Peyer's patch (tissue), 4 donors: ENCODE data around the gene EEF1B2. TPM values are rescaled to one million over a fixed set of nuclear protein-coding genes. Genes with fewer than 3 reads are reported as not detected.

Experiments used
- DNase-seq, 3 donors: peaks; one replicate each; pipeline ENCODE4 v3.0.0-alpha.2; 2017 to 2019
- H3K27ac ChIP-seq, 4 donors: fragments of 200-600 bp; sonication (generic); one replicate each; pipeline ENCODE4 v1.5.1; 2016 to 2019
- H3K27me3 ChIP-seq, 2 donors: fragments of 200-600 bp; sonication (generic); one replicate each; pipeline ENCODE4 v1.5.1; 2019
- H3K36me3 ChIP-seq, 3 donors: fragments of 200-600 bp; sonication (generic); one replicate each; pipeline ENCODE4 v1.5.1; 2016 to 2019
- H3K4me1 ChIP-seq, 4 donors: fragments of 200-600 bp; sonication (generic); one replicate each; pipeline ENCODE4 v1.5.1; 2016 to 2019
- H3K4me3 ChIP-seq, 4 donors: fragments of 200-600 bp; sonication (generic); 1 replicate in 3 of 4; 2 replicates in 1 of 4; pipeline ENCODE4 v1.5.1; 2016 to 2019; ENCODE audit warnings: mild to moderate bottlenecking in 1 of 4
- H3K9me3 ChIP-seq, 4 donors: fragments of 200-600 bp; sonication (generic); one replicate each; pipeline ENCODE4 v1.5.1; 2016 to 2019; ENCODE audit warnings: mild to moderate bottlenecking in 1 of 4
- CTCF ChIP-seq, 6 experiments: fragments of 450-650 bp in 4 of 6; fragments of 200-600 bp in 2 of 6; sonication (generic) in 1 of 6; IDR thresholded peaks; one replicate each; pipeline ENCODE4 v1.5.1; 2017 to 2019; ENCODE audit warnings: antibody characterized with exemption in 6 of 6, mild to moderate bottlenecking in 3 of 6, moderate library complexity in 1 of 6
- POLR2A ChIP-seq, 2 donors: fragments of 450-650 bp; IDR thresholded peaks; one replicate each; pipeline ENCODE4 v1.5.1; 2017; ENCODE audit warnings: antibody characterized with exemption in 2 of 2, mild to moderate bottlenecking in 2 of 2, moderate library complexity in 2 of 2
- total RNA-seq, 4 donors: library from RNA; depleted of rRNA; stranded (reverse); fragments of >200 nt; gene quantifications; one replicate each; pipeline ENCODE4 v1.1.0, GENCODE V29; 2016

Gene EEF1B2
- total RNA-seq, 4 donors from 2014 or later, result 146 to 601 (median 242) TPM

GRCh38 chr2:206192157-206192556 lies 32.5 kb downstream of the EEF1B2 start:
- Histone ChIP-seq H3K36me3 (no peaks in the 10 kb centered on the region), H3K9me3 (no peaks in the 10 kb centered on the region), H3K4me1 (no peaks in the 10 kb centered on the region), H3K27ac (no peak overlapping the region), H3K4me3 (no peak overlapping the region), H3K27me3 (no peaks in the 10 kb centered on the region)
- TF ChIP-seq POLR2A (IDR thresholded peaks at IDR 0.05) (no peak), CTCF (IDR thresholded peaks at IDR 0.05) (no peak)
- DNase-seq, result no peak

DNA sequence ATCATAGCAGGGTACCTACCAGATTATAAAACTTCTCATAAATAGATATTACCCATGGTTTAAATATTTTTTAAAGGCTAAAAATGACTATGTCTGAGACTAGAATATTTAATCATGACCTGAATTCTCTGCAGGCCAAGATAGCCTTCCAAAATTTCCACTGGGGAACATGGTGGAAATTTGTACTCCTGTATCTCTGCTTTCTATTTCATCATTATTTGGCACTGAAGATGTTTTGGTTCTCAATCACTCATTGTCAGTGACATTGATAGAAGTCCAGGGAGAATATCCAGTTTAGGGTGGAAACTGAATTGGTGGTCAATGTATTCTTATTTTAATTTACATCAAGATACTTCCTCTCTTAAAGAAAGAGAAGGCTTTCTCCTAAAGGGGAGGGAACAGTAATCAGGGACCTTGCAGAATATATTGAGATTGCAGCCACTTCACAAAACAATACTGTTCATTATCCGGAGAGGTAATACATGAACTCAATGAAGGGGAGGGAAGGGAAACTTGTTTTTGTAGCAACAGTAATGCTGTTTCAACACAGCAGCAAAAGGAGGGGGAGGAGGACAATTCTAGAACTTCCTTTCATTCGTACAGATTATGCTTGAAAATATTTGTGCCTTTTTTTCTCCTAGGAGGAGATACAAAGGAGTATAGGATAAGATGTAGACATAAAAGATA lies 34.1 kb downstream of the EEF1B2 start:
- Histone ChIP-seq H3K9me3 (no peaks in the 10 kb centered on the region), H3K4me1 (no peaks in the 10 kb centered on the region), H3K27ac (no peak overlapping the region), H3K36me3 (no peaks in the 10 kb centered on the region), H3K4me3 (no peak overlapping the region), H3K27me3 (no peaks in the 10 kb centered on the region)
- DNase-seq, result no peak
- no peak for TF ChIP-seq POLR2A (IDR thresholded peaks at IDR 0.05)
- no peak for TF ChIP-seq CTCF (IDR thresholded peaks at IDR 0.05)

DNA sequence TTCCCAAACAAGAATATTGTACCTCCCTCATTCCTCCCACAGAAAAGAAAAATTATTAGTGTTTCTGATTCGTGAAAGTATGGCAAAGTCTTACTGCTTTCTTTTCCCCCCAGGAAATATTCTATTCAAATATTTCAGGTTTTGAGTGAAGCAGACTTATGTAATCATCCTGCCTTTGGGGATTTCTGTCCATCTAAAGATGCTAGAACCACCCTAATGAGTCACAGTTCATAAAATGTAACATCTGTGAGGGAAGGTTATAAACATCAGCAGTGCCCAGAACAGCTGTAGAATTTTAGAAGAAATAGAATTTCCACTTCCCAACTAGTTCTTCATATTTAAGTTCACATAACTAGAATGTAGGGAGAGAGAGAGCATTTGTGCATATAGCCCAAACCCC lies 39.0 kb downstream of the EEF1B2 start:
- TF ChIP-seq POLR2A (IDR thresholded peaks at IDR 0.05), result no peak
- no peak for TF ChIP-seq CTCF (IDR thresholded peaks at IDR 0.05)
- no peaks in the 10 kb centered on the region for H3K9me3 ChIP-seq
- no peaks in the 10 kb centered on the region for H3K36me3 ChIP-seq
- no peaks in the 10 kb centered on the region for H3K27me3 ChIP-seq
- H3K27ac ChIP-seq, result no peak overlapping the region
- H3K4me3 ChIP-seq, result no peak overlapping the region
- H3K4me1 ChIP-seq, result no peaks in the 10 kb centered on the region
- DNase-seq, result no peak

DNA sequence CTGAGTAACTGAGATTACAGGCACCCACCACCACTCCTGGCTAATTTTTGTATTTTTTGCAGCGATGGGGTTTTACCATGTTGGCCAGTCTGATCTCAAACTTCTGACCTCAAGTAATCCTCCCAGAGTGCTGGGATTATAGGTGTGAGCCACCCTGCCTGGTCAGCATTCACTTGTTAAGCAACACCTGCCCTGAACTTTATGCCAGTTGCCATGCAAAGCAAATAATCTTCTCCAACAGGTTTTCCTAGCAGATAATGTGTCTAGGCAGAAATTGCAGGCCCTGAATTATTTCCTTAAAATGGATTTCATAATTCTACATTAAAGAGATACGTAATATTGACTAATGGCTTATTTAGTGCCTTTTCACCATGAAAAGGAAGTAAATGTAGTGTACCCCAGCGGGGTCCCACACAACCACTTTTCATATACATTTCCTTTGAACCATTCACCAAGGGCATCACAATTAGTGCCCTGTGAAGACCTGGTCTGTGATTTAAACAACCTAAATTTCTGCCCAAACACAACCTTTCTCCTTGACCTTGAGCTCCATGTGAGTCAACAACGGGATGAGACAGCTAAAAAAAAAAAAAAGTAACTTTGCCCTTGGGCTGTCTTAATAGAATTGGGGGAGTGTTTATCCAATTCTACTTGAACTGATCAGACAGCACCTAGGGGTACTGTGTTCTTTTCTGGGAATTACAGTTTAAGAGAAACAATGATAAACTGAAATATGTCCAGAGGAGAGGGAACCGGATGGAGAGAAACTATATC lies 41.6 kb downstream of the EEF1B2 start:
- Histone ChIP-seq H3K27ac (no peak overlapping the region), H3K36me3 (no peaks in the 10 kb centered on the region), H3K4me1 (no peaks in the 10 kb centered on the region), H3K9me3 (no peaks in the 10 kb centered on the region), H3K27me3 (no peaks in the 10 kb centered on the region), H3K4me3 (no peak overlapping the region)
- TF ChIP-seq CTCF (IDR thresholded peaks at IDR 0.05) (no peak), POLR2A (IDR thresholded peaks at IDR 0.05) (no peak)
- DNase-seq, result no peak

GRCh38 chr2:206202446-206202845 lies 42.8 kb downstream of the EEF1B2 start:
- H3K9me3 ChIP-seq, result no peaks in the 10 kb centered on the region
- TF ChIP-seq POLR2A (IDR thresholded peaks at IDR 0.05), result no peak
- H3K27ac ChIP-seq, result no peak overlapping the region
- DNase-seq, result no peak
- H3K27me3 ChIP-seq, result no peaks in the 10 kb centered on the region
- no peaks in the 10 kb centered on the region for H3K36me3 ChIP-seq
- no peaks in the 10 kb centered on the region for H3K4me1 ChIP-seq
- no peak overlapping the region for H3K4me3 ChIP-seq

DNA sequence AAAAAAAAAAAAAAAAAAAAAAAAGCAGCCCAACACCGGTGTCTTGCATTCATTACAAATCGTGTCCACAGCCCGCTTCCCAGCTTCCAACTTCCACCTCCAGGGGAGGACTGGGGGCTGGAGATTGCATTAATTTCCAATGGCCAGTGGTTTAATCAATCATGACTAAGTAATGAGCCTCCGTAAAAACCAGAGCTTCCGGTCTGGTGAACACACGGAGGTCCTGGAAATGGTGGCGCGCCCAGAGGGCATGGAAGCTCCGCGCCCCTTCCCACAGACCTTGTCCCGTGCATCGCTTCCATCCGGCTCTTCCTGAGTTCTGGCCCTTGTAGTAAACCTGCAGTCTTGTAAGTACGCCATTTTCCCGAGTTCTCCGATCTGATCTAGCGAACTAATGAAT lies 43.6 kb downstream of the EEF1B2 start:
- no peak for DNase-seq
- no peak for TF ChIP-seq CTCF (IDR thresholded peaks at IDR 0.05)
- TF ChIP-seq POLR2A (IDR thresholded peaks at IDR 0.05), result no peak

More for the DNA sequence above, 43.6 kb downstream of the EEF1B2 start:
- Histone ChIP-seq H3K4me3 (no peak overlapping the region), H3K27ac (no peak overlapping the region), H3K36me3 (no peaks in the 10 kb centered on the region), H3K4me1 (no peaks in the 10 kb centered on the region), H3K9me3 (no peaks in the 10 kb centered on the region), H3K27me3 (no peaks in the 10 kb centered on the region)
